Activated CD4-positive, alpha-beta T cell treated with anti-CD3 and anti-CD28 coated beads, Interleukin-2, amount 50 U/mL, for 4 hours (primary cell): Measurements from ENCODE around the gene MYRF.
A peak's percentile ranks its signal among the peaks of the same experiment; 100 is the strongest.

ENCODE experiments used
- DNase-seq, 2 experiments: peaks; one replicate each; pipeline ENCODE4 v3.0.0-alpha.2; 2020

MYRF gene

DNA sequence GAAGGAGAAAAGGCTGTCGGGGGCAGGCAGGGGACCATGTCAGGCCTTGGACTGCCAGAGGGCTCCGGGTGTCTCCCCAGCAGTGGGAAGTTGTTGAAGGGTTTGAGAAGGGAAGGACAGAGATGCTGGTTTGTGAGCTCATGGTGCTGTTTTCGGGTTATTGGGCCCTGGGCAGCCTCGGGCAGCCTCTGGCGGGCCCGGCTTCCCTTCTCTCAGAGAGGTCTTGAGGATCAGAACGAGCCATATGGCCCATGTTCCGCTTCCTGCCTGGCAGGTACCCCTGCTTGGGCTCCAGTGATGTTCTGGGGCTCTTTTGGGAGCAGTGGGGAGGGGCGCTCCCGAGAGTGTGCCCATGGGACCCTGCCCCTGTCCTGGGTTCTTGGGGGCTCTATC lies 9.8 kb downstream of the MYRF start:
- DNase-seq: no peak

DNA sequence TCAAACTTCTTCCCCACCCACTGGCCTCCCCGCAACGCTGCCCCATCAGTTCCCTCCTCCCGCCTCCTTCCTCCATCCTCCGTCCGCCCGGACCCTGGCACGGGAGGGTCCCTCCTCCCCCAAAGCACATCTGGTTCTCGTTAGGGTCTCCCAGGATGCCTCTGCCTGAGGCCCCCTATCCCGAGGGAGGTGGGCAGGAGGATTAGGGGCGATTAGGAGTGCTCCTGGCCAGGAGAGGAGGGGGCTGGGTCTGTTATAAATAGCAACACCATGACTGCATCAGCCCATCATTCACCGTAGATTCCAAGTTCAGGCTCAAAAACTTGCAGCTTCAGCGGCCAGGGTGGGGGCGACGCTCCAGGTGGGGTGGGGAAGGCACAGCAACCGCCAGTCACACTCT lies 10.4 kb downstream of the MYRF start:
- no peak for DNase-seq

DNA sequence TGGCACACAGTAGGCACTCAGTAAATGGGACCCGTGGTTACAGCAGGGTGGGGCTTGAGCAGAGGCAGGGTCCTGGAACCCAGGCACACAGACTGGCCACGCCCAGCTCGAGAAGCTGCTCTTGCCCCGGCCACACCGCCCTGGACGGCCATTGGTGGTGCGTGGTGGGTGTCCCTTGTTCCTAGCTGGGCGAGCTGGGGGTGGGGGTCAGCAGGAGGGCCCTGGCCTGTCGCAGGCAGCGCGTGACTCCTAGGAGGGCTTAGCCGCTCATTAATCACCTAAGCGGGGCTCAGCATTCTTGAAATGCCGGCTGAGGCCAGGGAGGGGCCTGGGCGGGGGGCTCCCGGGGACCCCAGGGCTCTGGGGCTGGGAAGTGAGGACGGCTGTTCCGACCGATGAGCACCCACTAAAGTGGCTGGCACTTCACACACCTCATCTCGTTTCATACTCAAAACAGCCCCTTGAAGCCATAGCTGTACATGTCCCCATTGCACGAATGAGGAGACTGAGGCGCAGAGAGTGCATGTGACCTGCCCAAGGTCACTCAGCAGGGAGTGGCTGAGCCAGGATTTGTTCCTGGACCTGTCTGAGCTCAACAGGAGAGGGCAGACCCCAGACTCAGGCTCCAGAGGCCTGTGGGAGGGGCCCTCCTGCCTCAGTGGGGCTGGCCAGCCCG lies 11.6 kb downstream of the MYRF start:
- no peak for DNase-seq

DNA sequence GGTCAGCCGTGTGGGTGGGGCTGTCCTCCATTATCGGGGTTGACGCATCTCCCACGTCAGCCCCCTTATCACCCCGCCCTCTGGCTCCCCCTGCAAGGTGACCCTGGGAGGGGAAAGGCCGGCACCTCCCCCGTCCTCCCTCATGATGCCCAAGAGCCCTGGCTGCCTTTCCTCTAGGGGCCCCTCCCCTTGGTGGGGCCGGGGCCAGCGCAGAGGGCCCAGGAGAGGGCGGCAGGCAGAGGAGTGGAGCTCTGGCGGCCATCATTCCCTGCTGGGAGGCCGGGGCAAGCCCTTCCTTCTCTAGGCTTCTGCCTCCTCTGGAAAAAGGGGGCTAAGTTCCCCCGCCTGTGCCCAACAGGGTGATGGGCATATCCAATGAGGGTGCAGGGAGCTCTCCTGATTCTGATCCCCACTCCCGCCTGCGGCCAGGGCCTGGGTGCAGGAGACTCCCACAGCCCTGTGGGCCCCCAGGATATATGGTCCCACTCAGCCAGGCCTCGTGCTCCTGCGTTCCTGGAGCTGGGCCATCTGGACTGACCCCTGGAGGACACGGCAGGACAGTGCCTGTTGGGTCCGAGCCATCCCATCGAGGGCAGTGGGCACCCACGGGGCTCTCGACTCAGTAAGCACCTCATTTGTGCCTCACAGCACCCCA lies 12.3 kb downstream of the MYRF start:
- no peak for DNase-seq

DNA sequence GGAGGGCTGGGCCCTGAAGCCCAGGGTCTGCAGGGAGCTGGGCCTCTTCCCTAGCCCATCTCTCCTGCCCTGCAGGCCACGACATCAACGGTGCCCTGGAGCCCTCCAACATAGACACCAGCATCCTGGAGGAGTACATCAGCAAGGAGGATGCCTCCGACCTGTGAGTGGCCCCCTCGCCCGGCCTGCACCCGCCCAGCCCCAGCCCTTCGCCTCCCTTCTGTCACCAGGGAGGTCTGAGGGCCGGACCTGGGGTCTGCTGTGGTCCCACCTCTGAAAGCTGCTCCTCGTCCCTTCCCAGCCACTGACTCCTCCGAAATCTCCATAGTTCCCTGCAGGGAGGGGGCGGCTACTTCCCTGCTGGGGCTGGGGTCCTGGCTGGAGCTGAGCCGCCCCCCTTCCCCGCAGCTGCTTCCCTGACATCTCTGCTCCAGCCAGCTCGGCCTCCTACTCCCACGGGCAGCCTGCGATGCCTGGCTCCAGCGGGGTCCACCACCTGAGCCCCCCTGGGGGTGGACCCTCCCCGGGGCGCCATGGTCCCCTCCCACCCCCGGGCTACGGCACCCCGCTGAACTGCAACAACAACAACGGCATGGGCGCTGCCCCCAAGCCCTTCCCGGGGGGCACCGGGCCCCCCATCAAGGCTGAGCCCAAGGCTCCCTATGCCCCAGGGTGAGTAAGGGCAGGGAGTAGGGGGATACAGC lies 13.3 kb downstream of the MYRF start:
- DNase-seq: no peak

DNA sequence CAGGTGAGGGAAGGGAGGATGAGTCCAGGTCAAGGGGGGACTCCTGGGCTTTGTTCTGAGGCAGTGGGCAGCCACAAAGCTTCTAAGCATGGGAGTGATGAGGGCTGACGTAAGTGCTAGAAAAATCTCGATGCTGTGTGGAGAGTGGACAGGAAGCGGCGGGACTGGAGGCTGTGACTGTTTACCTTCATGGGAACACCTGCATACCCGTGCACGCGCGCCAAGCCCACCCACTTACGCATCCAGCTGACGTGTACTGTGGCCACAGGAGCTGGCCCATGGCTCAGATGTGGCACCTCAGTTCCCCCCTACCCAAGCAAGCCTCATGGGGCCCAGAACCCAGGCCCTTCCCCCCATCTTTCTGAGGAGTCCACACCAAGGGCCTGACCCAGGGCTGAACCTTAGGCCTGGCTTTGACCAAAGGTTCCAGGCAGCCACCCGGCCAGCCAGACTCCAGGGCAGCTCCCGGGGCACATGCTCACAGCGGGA lies 14.0 kb downstream of the MYRF start:
- DNase-seq: no peak

DNA sequence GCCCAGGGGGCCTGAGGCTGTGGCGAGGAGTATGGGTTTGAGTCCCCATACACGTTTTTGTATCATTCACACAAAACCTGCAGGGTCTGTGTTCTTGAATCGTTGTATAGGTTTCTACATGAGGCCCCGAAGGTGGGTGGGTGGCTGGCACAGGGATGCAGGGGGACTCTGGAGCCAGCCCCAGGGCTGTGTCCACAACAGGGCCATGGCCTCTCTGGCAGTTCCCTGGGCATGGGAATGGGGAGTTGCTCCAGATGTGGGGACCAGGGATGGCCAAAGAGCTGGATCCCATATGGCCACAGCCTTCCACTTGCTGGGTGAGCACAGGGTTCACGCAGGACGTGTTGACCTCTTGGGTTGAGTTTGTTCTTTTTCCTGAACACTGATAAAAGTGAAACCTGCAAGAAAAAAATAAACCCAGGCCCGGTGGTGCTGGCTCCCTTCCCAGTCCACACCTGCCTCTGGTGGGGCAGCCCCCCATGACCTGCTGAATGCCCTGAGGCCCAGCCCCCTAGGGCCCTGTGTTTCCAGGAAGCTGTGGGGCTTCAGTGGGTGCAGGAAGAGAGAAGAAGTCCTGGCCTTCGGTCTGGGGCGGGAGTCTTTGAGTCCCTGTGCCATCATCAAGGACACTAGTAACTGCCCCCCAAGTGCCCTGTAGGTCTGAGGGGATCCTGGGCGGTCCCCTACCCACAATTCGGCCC lies 16.1 kb downstream of the MYRF start:
- DNase-seq: no peak

DNA sequence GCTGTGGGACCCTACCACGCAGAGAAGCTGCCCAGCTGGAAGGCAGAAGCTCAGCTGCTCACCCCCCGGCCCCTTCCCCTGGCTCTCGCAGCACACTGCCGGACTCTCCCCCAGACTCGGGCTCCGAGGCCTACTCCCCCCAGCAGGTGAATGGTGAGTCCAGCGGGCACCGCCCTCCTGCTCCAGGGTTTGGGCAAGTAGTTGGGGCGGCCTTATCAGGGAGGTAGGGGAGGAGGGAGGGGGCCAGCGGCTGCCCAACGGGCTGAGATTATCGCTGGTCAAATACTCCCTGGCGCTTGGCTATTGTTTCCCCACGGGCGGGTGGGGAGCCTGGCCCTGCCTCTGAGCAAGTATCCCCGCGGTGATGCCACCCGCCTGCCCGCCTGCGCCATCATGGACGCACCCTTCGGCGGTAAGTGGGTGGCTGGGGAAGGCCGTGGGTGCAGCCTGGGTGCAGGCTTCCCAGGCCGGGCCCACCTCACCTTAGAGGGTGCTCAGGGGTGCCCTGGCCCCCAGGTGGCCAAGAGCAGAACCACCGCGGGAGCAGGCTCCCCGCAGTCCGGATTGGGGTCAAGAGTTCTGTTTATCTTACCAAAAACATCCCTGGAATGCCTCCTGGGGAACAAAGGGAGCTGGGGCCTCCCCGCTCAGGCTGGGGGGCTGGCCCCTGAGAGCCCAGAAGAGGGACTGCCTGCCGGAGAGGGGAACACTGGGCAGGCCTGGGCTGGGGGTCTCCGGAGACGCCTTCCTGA lies 16.9 kb downstream of the MYRF start:
- no peak for DNase-seq

DNA sequence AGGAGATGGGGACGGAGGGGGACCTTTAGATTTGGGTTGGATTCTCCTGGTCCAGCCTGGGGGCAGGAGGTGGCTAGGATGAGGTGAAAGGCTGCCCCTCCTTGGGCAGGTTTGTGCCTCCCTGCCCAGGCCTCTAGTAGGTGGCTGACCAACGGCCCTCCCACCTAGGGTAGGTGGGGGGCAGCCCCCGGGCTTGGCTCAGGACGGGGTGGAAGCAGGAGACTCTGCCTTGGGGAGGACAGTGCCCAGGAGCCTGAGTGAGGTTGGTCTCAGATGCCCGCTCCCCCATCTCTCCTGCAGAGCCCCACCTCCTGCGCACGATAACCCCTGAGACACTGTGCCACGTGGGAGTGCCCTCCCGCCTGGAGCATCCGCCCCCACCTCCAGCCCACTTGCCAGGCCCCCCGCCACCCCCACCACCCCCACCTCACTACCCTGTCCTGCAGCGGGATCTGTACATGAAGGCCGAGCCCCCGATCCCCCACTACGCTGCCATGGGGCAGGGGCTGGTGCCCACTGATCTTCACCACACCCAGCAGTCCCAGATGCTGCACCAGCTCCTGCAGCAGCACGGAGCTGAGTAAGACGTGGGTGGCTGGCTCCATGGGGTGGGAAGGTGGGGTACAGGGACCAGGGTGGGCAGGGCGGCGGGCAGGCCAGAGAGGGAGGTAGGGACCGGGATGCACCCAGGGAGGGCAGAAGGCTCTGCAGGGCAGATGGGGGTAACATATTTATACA lies 17.7 kb downstream of the MYRF start:
- DNase-seq: no peak

DNA sequence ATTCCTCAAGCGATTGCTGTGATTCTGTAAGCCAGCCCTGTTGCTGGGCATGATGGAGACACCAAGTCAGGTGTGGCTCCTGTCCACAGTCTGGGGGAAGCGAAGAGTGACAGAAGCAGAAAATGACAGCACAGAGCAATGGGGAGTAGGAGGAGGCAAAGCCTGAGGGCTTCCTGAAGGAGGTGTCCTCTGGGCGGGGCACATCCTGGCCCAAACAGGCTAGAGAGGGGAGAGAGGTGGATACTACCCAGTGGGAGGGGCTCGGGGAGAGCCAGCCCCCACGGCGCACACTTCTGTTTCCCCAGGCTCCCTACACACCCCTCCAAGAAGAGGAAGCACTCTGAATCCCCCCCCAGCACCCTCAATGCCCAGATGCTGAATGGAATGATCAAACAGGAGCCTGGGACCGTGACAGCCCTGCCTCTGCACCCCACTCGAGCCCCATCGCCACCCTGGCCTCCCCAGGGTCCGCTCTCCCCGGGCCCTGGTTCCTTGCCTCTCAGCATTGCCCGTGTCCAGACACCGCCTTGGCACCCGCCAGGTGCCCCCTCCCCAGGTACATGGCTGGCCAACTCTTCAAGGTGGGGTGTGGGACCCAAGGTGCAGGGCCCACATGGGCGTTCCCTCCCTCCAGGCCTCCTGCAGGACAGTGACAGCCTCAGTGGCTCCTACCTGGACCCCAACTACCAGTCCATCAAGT lies 18.9 kb downstream of the MYRF start:
- DNase-seq: no peak

DNA sequence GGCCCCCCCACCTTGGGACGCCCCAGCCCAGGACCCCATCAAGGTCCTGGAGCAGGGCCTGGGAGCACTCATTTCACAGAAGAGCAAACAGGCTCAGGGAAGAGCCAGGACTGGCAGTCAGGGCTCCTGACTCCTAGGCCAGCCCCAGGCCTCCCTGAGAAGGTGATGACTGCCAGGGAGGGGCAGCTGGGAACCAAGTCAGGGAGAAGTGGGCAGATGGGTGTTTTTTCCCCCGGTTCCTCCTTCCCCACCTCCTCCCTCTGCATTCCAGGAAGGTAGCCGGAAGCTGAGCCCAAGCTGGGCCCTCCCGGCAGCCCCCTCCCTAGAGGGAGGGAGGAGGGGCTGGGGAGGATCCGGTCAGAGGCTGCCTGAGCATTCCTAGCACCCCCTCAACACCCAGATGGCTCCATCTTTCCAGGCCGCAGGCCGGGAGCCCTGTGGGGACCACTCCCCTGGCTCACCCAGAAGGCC lies 19.6 kb downstream of the MYRF start:
- DNase-seq: no peak

DNA sequence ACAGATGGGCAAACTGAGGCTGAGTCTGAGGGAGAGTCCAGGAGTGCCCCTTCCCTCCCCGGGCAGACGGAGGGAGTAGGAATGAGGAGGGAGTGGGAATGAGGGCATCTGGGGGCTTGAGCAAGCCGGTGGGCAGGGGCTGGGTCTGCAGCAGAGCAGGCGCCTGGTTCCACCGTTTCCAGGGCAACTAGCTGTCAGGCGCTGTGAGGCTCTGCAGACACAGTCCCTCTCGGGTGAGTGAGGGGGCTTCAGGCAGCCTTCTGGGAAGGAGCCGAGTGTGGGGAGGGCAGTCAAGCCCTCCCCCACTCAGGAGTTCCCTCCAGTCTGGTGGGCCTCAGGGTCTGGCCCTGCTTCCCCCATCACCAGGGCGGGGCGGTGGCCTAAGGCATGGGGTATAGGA lies 20.9 kb downstream of the MYRF start:
- DNase-seq: no peak

DNA sequence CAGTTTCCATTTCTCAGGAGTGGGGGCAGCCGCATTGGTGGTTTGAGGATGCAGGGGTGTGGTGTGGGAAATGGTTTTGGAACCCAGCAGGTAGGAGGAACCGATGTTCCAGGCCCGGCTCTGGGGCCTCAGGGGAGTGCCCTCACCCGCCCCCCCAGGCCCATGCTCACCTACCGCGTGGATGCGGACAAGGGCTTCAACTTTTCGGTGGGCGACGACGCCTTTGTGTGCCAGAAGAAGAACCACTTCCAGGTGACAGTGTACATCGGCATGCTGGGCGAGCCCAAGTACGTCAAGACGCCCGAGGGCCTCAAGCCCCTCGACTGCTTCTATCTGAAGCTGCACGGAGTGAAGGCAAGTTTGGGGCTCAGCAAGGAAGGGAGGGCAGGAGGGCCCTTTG lies 21.4 kb downstream of the MYRF start:
- DNase-seq: no peak

DNA sequence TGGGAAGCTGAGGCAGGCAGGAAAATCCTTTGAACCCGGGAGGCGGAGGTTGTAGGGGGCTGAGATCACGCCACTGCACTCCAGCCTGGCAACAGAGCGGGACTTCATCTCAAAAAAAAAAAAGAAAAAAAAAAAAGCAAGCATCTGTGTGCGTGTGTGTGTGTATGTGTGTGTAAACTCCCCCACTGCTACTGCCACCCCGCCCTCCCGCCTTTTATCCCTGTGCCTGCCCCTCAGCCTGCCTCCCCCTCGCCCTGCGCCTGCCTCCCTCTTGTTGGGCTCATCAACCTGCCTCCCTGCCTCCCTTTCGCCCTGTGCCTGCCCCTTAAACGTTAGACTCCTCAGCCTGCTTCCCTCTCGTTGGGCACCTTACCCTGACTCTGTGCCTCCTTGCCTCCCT lies 22.0 kb downstream of the MYRF start:
- no peak for DNase-seq

DNA sequence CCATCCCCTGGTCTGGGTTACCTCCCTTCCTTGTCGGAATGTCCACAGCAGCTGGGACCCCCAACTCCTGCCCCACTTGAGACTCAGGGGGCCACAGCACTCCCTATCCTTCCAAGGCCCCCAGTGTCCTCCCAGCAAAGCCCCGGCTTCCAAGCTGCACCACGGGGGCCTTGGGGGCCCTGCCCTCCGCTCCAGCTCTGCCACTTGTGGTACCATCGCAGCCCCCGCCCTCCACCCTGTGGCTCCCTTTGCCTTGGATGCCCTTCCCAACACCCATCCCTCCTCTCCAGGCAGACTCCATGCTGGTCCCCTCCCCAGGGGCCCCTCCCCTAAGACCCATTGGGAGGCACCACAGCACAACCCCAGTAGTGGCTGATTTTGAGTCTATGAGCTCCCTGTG lies 22.7 kb downstream of the MYRF start:
- DNase-seq: no peak

DNA sequence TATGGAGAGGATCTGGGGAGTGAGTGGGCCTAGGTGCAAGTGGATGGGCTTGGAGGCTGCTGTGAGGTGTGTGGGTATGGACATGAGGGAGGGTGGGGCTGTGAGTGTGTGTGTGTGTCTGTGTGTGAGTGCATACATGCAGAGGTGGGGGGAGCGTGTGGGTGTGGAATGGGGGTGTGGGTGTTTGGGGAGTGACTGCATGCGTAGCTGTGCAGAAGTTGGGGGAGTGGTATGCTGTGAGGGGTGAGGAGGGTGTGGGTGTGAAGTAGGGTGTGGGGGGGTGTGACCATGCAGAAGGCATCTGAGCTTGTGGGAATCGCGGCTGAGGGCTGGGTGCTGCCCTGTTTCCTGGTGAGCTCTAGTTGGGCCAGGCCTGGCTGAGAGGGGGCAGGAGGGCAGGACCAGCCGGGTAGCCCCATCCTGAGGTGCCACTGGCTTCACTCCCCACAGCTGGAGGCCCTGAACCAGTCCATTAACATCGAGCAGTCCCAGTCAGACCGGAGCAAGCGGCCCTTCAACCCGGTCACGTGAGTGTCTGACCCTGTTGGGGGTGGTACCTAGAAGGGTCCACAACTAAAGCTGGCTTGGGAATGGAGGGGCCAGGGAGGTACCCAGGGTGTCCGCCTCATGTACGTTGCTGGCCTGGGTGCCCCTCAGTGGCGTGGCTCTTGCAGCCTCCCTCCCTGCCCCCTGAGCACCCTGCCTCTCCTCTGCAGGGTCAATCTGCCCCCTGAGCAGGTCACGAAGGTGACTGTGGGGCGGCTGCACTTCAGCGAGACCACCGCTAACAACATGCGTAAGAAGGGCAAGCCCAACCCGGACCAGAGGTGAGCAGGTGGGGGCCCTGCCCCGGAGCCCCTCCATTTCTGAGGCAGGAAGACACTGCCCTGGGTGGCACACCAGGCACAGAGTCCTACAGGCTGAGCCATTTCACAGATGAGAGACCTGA lies 23.4 kb downstream of the MYRF start:
- no peak for DNase-seq

DNA sequence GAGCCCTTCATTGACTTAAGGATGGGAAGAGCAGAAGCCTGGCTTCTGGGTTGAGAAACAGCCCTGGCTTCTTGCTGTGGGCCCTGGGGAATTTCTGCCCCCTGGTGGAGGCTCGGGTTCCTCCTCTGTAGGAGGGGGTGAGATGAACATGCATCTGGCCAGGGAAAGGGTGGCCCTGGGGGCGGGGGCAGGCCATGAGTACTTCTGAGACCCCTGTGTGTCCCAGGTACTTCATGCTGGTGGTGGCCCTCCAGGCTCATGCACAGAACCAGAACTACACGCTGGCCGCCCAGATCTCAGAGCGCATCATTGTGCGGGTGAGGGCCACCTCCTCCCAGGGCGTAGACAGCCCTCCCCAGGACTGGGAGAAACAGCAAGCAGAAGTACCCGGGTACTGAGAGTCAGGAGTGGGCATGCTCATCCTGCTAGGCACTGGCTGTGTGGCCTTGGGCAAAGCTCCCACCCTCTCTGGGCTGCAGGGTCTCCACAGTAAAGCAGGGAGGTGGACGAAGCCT lies 24.2 kb downstream of the MYRF start:
- DNase-seq: peak; percentile 44 to 50

DNA sequence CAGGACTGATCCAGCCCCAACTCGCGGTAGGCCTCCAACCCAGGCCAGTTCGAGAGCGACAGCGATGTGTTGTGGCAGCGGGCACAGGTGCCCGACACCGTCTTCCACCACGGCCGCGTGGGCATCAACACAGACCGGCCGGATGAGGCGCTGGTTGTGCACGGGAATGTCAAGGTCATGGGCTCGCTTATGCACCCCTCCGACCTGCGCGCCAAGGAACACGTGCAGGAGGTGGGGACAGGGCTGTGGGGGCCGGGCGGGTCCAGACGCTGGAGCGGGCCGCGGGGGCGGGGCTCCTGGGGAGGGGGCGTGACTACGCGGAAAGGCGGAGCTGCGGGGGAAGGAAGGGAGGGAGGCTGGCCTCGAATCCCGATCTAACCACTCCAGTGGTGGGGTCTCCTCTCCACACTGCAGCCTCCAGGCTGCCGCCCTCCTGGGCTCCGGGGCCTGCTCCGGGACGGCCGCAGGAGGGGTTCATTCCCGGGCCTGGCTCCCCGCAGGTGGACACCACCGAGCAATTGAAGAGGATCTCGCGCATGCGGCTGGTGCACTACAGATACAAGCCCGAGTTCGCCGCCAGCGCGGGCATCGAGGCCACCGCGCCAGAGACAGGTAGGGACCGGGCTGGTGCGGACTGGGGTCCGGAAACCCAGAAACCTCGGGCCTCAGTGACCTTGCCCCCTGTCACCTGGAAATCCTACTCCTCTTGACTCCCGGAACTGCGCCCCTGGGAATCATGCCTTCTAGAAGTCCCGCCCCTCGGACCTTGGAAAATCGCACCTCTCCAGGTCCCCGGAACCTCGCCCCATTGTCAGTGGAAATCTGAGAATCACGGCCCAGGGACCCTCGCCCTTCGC lies 25.0 kb downstream of the MYRF start:
- DNase-seq: peak; percentile 42 to 52

DNA sequence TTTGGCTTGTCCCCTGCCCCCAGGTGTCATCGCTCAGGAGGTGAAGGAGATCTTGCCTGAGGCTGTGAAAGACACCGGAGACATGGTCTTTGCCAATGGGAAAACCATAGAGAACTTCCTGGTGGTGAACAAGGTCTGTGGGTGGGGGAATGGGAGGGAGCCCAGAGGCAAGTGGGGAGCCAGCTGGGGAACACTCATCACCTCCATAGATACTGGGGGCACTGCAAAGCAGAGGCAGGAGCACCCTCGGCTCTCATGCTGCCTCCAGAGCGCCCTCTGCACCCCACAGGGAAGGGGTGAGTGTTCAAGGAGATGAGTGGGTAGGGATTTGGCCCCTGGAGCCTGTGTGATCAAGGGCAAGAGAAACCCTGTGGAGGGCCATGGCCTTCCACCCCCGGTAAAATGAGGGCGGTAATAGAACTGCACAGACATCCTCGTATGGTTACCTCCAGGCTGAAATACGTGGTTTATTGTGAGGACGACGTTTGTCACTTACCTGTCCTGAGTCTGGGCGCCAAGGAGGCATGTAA lies 26.0 kb downstream of the MYRF start:
- no peak for DNase-seq
